Thyroid gland (tissue), 4 donors: ENCODE results near the gene KCNK17.

ENCODE experiments used
- POLR2A ChIP-seq, 2 donors: fragments of 450-650 bp; IDR thresholded peaks; one replicate each; pipeline ENCODE4 v1.6.1; 2017; ENCODE audit warnings: antibody characterized with exemption in 2 of 2, mild to moderate bottlenecking in 2 of 2, moderate library complexity in 1 of 2
- TF ChIP-seq, protein P1 (sequence below), 6 experiments: fragments of 200-600 bp in 3 of 6; fragments of 450-650 bp in 3 of 6; sonication (generic) in 3 of 6; IDR thresholded peaks; one replicate each; pipeline ENCODE4 v1.5.1; 2016 to 2019; ENCODE audit warnings: antibody characterized with exemption in 6 of 6, mild to moderate bottlenecking in 2 of 6, inconsistent platforms in 1 of 6, moderate library complexity in 1 of 6

DNA sequence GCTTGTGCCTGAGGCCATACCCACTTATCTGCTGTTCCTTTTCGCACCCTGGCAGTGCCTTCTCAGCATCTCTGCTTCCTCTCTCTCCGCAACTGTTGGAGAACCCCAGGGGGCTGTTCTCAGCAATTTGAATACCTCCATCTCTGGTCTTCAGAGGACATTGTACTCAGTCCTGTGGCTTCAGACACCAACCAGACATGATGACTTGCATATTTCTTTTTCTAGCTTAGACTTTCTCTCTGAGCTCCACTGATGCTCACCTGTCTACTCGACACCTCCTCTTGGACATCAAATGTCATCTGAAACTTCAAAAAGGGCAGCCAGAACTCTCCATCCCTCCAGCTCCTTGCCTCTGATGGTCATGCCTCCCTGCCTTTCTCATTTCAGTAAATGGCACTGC lies 27.1 kb upstream of the KCNK17 start:
- TF ChIP-seq, protein P1, sequence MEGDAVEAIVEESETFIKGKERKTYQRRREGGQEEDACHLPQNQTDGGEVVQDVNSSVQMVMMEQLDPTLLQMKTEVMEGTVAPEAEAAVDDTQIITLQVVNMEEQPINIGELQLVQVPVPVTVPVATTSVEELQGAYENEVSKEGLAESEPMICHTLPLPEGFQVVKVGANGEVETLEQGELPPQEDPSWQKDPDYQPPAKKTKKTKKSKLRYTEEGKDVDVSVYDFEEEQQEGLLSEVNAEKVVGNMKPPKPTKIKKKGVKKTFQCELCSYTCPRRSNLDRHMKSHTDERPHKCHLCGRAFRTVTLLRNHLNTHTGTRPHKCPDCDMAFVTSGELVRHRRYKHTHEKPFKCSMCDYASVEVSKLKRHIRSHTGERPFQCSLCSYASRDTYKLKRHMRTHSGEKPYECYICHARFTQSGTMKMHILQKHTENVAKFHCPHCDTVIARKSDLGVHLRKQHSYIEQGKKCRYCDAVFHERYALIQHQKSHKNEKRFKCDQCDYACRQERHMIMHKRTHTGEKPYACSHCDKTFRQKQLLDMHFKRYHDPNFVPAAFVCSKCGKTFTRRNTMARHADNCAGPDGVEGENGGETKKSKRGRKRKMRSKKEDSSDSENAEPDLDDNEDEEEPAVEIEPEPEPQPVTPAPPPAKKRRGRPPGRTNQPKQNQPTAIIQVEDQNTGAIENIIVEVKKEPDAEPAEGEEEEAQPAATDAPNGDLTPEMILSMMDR (IDR thresholded peaks at IDR 0.05): no peak
- no peak for TF ChIP-seq POLR2A (IDR thresholded peaks at IDR 0.05)
